ENCODE results near the gene MAVS.

DNA sequence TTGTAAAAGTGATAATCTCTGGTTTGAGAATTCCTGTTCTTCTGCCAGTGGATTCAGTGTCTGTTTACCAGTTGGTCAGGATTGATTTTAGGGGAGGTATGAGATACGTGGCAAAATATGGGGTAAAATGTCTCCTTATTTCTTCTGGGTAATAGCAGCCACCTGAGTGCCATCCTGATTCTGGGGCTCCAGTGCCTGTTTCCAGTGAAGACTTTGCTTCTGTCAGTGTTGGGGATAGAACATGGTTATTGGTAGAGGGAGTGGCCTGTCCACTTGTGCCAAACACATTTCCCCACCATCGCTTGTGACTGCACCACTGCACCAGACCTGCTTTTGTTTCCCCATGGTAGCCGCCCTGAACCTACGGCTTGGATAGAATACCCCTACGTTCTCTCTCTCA lies 58.2 kb downstream of the MAVS start:
- TF ChIP-seq, protein P1, sequence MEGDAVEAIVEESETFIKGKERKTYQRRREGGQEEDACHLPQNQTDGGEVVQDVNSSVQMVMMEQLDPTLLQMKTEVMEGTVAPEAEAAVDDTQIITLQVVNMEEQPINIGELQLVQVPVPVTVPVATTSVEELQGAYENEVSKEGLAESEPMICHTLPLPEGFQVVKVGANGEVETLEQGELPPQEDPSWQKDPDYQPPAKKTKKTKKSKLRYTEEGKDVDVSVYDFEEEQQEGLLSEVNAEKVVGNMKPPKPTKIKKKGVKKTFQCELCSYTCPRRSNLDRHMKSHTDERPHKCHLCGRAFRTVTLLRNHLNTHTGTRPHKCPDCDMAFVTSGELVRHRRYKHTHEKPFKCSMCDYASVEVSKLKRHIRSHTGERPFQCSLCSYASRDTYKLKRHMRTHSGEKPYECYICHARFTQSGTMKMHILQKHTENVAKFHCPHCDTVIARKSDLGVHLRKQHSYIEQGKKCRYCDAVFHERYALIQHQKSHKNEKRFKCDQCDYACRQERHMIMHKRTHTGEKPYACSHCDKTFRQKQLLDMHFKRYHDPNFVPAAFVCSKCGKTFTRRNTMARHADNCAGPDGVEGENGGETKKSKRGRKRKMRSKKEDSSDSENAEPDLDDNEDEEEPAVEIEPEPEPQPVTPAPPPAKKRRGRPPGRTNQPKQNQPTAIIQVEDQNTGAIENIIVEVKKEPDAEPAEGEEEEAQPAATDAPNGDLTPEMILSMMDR (IDR thresholded peaks at IDR 0.05; ENCODE audit: low read length): no peak
- TF ChIP-seq EZH2 (optimal IDR thresholded peaks at IDR 0.05; ENCODE audit: low read depth, low read length): no peak
